Breast epithelium (tissue), 4 donors: Measurements from ENCODE around the gene RASA3. TPM values are rescaled to one million over a fixed set of nuclear protein-coding genes. Genes with fewer than 3 reads are reported as not detected.

Experiments
- DNase-seq, 2 donors: peaks; one replicate each; pipeline ENCODE4 v3.0.0-alpha.2; 2019; ENCODE audit warnings: low spot score in 2 of 2
- H3K27ac ChIP-seq, 2 donors: fragments of 200-600 bp; sonication (generic) in 1 of 2; one replicate each; pipeline ENCODE4 v1.5.1; 2016 to 2019; ENCODE audit warnings: mild to moderate bottlenecking in 1 of 2
- H3K27me3 ChIP-seq, 2 donors: fragments of 200-600 bp; sonication (generic) in 1 of 2; one replicate each; pipeline versions ENCODE4 v1.5.1 to v1.6.0; 2017 to 2019; ENCODE audit warnings: control low read depth in 1 of 2, mild to moderate bottlenecking in 1 of 2
- H3K36me3 ChIP-seq: fragments of 200-600 bp; one replicate; pipeline ENCODE4 v1.5.1; 2019
- H3K4me1 ChIP-seq, 2 donors: fragments of 200-600 bp; sonication (generic); one replicate each; pipeline ENCODE4 v1.5.1; 2016 to 2019; ENCODE audit warnings: control low read depth in 1 of 2
- H3K4me3 ChIP-seq, 3 donors: fragments of 200-600 bp; sonication (generic); 1 replicate in 2 of 3; 2 replicates in 1 of 3; pipeline ENCODE4 v1.5.1; 2016 to 2019; ENCODE audit warnings: mild to moderate bottlenecking in 3 of 3, moderate library complexity in 2 of 3
- H3K9me3 ChIP-seq, 2 donors: fragments of 200-600 bp; sonication (generic) in 1 of 2; one replicate each; pipeline ENCODE4 v1.5.1; 2016 to 2019; ENCODE audit warnings: control low read depth in 1 of 2
- CTCF ChIP-seq, 3 donors: fragments of 450-650 bp; IDR thresholded peaks; one replicate each; pipeline ENCODE4 v1.5.1; 2016 to 2017; ENCODE audit warnings: antibody characterized with exemption in 3 of 3, mild to moderate bottlenecking in 3 of 3, moderate library complexity in 3 of 3
- POLR2A ChIP-seq: fragments of 450-650 bp; IDR thresholded peaks from one replicate; pipeline ENCODE4 v1.6.1; 2016; ENCODE audit warnings: antibody characterized with exemption, mild to moderate bottlenecking, moderate library complexity
- POLR2AphosphoS5 ChIP-seq, 3 donors: sonication (generic); formaldehyde crosslinking; IDR thresholded peaks; one replicate each; pipeline ENCODE4 v1.6.1; 2017; ENCODE audit warnings: antibody characterized with exemption in 3 of 3
- intact Hi-C: fragments of 100-400 bp; cut with DNase I; formaldehyde crosslinking; loops from one replicate; pipeline ENCODE4 v1.15.1; 2023; ENCODE audit warnings: low total_unique reads
- total RNA-seq, 3 donors: library from RNA; depleted of rRNA; stranded (reverse); fragments of >200 nt; gene quantifications; one replicate each; pipeline ENCODE4 v1.1.0, GENCODE V29; 2016

The RASA3 gene
- total RNA-seq, 3 donors from 2014 or later: 14.2 to 54.9 (median 31.5) TPM

GRCh38 chr13:114093118-114093517 is 39.3 kb downstream of the RASA3 start:
- Histone ChIP-seq H3K27ac (no peak overlapping the region), H3K27me3 (no peaks in the 10 kb centered on the region), H3K4me3 (no peak overlapping the region), H3K4me1 (no peaks in the 10 kb centered on the region), H3K9me3 (no peaks in the 10 kb centered on the region), H3K36me3 (no peaks in the 10 kb centered on the region)
- no peak for TF ChIP-seq POLR2AphosphoS5 (IDR thresholded peaks at IDR 0.05)
- TF ChIP-seq CTCF (IDR thresholded peaks at IDR 0.05): no peak
- no peak for TF ChIP-seq POLR2A
- DNase-seq: no peak
- intact Hi-C loops: no loop called here

GRCh38 chr13:114092468-114092867 is 40.0 kb downstream of the RASA3 start:
- no peaks in the 10 kb centered on the region for H3K9me3 ChIP-seq
- DNase-seq: no peak
- no peaks in the 10 kb centered on the region for H3K4me1 ChIP-seq
- no peaks in the 10 kb centered on the region for H3K27me3 ChIP-seq
- no peak overlapping the region for H3K4me3 ChIP-seq
- no peak for TF ChIP-seq POLR2A
- no peak for TF ChIP-seq POLR2AphosphoS5 (IDR thresholded peaks at IDR 0.05)
- no peak for TF ChIP-seq CTCF (IDR thresholded peaks at IDR 0.05)
- H3K36me3 ChIP-seq: no peaks in the 10 kb centered on the region
- H3K27ac ChIP-seq: no peak overlapping the region
- intact Hi-C loops: no loop called here

GRCh38 chr13:114090476-114090875 is 41.9 kb downstream of the RASA3 start:
- H3K27me3 ChIP-seq: no peaks in the 10 kb centered on the region
- H3K27ac ChIP-seq: no peak overlapping the region
- H3K4me1 ChIP-seq: no peaks in the 10 kb centered on the region
- DNase-seq: peak in 1 of 2 donors; percentile 2
- no peak overlapping the region for H3K4me3 ChIP-seq
- no peaks in the 10 kb centered on the region for H3K36me3 ChIP-seq
- no peak for TF ChIP-seq POLR2AphosphoS5 (IDR thresholded peaks at IDR 0.05)
- TF ChIP-seq POLR2A: no peak
- TF ChIP-seq CTCF (IDR thresholded peaks at IDR 0.05): no peak
- H3K9me3 ChIP-seq: no peaks in the 10 kb centered on the region
- intact Hi-C loops: no loop called here

GRCh38 chr13:114089751-114090400 is 42.5 kb downstream of the RASA3 start:
- peak in 1 of 2 donors; percentile 30 for DNase-seq
- intact Hi-C loops: no loop called here
- no peaks in the 10 kb centered on the region for H3K4me1 ChIP-seq
- no peak overlapping the region for H3K4me3 ChIP-seq
- TF ChIP-seq CTCF (IDR thresholded peaks at IDR 0.05) (no peak), POLR2AphosphoS5 (IDR thresholded peaks at IDR 0.05) (no peak)
- no peaks in the 10 kb centered on the region for H3K36me3 ChIP-seq
- no peaks in the 10 kb centered on the region for H3K27me3 ChIP-seq
- H3K27ac ChIP-seq: no peak overlapping the region
- no peaks in the 10 kb centered on the region for H3K9me3 ChIP-seq

GRCh38 chr13:114089341-114089740 is 43.1 kb downstream of the RASA3 start:
- no peaks in the 10 kb centered on the region for H3K27me3 ChIP-seq
- intact Hi-C loops: no loop called here
- no peak overlapping the region for H3K4me3 ChIP-seq
- no peak for DNase-seq
- no peaks in the 10 kb centered on the region for H3K9me3 ChIP-seq
- H3K36me3 ChIP-seq: no peaks in the 10 kb centered on the region
- no peak overlapping the region for H3K27ac ChIP-seq
- no peaks in the 10 kb centered on the region for H3K4me1 ChIP-seq
- TF ChIP-seq POLR2A (no peak), POLR2AphosphoS5 (IDR thresholded peaks at IDR 0.05) (no peak), CTCF (IDR thresholded peaks at IDR 0.05) (no peak)
